GM19397 (cell line): ENCODE measurements around the gene LGR4.
"Not testable (repeated sequence)": the region's sequence is repeated elsewhere in the genome, so short reads cannot be mapped to it uniquely, and the experiment has no call there.

Experiments used
- ATAC-seq: cut with Tn5 transposase; IDR thresholded peaks from one replicate; pipeline ENCODE4 v1.9.1; 2021; ENCODE audit warnings: mild to moderate bottlenecking, moderate library complexity; ENCODE audit not compliant: unreplicated experiment

Gene LGR4

GRCh38 chr11:27460158-27460978, 12.2 kb downstream of the LGR4 start:
- ATAC-seq = no peak

- no peak for ATAC-seq
These were observed 13.4 kb downstream of the LGR4 start for GRCh38 chr11:27459191-27459590.

GRCh38 chr11:27458182-27458581, 14.4 kb downstream of the LGR4 start:
- no peak for ATAC-seq

GRCh38 chr11:27456795-27457329, 15.7 kb downstream of the LGR4 start:
- no peak for ATAC-seq

- no peak for ATAC-seq
These were observed 16.3 kb downstream of the LGR4 start for GRCh38 chr11:27456140-27456794.

GRCh38 chr11:27455667-27456066, 16.9 kb downstream of the LGR4 start:
- no peak for ATAC-seq

GRCh38 chr11:27453701-27454100, 18.9 kb downstream of the LGR4 start:
- no peak for ATAC-seq

GRCh38 chr11:27452147-27452546, 20.4 kb downstream of the LGR4 start:
- no peak for ATAC-seq

GRCh38 chr11:27451244-27451965, 21.2 kb downstream of the LGR4 start:
- ATAC-seq = no peak

- not testable (repeated sequence) for ATAC-seq
These were observed 24.4 kb downstream of the LGR4 start for GRCh38 chr11:27448184-27448540.

- no peak for ATAC-seq
These were observed 25.1 kb downstream of the LGR4 start for GRCh38 chr11:27447288-27448183.

- ATAC-seq = no peak
These were observed 27.0 kb downstream of the LGR4 start for GRCh38 chr11:27445625-27446024.

GRCh38 chr11:27444801-27445215, 27.8 kb downstream of the LGR4 start:
- no peak for ATAC-seq

GRCh38 chr11:27443746-27444507, 28.7 kb downstream of the LGR4 start:
- ATAC-seq = no peak

- no peak for ATAC-seq
These were observed 29.4 kb downstream of the LGR4 start for GRCh38 chr11:27443227-27443626.

GRCh38 chr11:27440090-27440489, 32.5 kb downstream of the LGR4 start:
- ATAC-seq = no peak

GRCh38 chr11:27438595-27438981, 34.0 kb downstream of the LGR4 start:
- no peak for ATAC-seq

- ATAC-seq = no peak
These were observed 34.6 kb downstream of the LGR4 start for GRCh38 chr11:27437829-27438594.

- ATAC-seq = no peak
These were observed 35.7 kb downstream of the LGR4 start for GRCh38 chr11:27436916-27437315.
